ENCODE measurements around the gene GUCA2A.

Gene GUCA2A

DNA sequence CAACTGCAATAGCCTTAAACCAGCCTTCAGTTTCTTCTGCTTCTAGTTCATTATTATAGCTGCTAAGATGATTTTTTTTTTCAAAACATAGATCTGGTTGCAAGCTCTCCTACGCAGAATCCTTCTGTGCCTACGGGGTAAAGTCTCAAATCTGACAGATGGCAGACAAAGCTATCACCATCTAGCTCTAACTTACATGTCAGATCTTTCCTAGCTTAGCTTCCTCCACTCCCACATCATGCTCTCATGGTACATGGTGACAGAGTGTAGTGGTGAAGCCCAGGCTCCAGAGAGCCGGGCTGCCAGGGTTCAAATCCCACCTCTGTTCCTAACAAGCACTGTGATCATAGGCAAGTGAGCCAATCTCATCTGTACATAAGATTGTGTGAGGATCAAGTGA is 35.6 kb downstream of the GUCA2A start:
- DNase-seq: no peak

- DNase-seq: no peak
Observed at GRCh38 chr1:42128499-42128898, 36.0 kb downstream of the GUCA2A start.

DNA sequence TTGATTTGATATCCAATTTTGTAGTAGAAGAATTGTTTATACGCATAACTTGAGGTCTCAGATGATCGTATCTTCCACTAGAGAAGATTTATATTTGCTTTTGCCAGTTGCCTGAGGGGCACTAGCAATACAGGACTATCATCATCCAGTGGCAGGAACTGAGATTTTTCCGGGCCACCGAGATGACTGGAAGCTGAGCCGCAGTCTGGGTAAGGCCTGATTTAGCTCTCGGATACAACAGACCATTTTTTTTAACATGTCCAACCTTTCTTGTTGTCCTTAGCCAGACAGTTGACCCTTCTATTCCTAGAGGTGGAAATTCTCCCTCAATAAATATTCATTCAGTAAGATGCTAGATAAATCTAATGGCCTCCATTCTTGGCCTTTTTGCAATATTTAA is 36.8 kb downstream of the GUCA2A start:
- DNase-seq: no peak

DNA sequence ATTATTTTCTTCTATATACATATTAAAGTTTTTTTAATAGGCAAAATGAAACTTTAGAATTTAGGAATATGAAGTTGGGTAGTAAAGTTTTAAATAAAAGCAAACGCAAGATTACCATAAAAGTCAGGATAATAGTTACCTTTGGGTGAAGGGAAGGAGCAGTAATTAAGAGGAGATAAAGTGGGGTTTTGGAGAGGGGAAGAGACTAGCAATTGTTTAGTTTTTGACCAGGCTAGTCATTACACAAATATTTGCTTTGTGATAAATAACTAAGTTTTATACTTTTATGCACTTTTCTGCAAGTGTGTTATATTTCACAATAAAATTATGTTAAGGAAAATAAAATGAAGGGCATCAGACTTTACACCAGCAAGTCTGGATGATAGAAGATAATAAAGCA is 39.0 kb downstream of the GUCA2A start:
- DNase-seq: no peak

DNA sequence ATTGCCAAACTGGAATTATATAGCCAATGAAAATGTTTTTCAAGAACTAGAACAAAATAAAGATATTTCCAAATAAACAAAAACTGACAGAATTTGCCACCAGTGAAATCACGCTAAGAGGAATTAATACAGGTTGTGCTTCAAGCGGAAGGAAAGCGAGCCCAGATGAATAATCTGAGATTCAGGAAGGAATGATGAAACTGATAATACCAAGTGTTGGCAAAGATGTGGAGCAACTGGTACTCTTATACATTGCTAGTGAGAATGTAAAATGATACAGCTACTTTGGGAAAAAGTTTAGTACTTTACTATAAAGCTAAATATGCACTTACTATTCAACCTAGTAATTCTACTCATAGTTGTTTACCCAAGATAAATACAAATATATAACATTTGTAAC is 42.1 kb downstream of the GUCA2A start:
- DNase-seq: no peak

DNA sequence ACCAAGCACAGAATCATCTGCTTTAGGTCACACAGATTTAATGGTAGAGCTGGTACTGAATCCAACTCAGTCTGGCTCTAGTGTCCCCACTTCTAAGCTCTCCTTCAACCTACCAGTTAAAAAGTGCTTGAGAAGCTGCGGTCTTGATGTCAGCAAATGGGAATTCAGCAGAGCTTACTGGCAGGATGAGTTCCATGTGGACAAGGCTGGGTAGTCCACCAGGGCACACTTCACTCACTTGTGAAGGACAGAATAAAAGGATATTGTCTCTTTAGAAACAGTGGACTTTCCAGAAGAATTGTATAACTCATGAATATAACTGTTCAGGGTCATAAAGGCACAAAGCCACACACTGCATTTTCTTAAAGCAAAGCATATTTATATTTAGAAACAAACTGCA is 46.4 kb downstream of the GUCA2A start:
- DNase-seq: no peak

GRCh38 chr1:42117214-42117613 is 47.3 kb downstream of the GUCA2A start:
- DNase-seq: no peak

DNA sequence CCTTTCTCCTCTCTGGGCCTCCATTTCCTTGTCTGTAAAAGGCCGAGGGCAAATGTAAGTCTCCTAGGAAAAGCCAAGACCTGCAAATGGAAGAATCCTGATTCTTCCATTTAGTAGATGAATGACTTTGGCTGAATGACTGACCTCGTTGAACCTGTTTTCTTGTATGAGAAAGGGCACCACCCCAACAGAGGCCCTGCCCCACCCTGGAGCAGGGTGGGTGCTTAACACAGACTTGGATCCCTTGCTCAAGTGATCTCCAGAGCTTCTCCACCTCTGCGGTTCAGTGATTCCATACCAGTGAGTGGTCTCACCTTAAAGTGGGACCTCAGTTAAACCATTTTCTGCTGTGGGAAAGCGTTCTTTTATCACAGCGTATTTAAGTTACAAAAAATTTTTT is 50.3 kb downstream of the GUCA2A start:
- DNase-seq: no peak
